ENCODE results near the gene ZBTB38. TPM values are rescaled to one million over a fixed set of nuclear protein-coding genes. Genes with fewer than 3 reads are reported as not detected.

Gene ZBTB38
- total RNA-seq, 5 donors from 2014 or later (not counting 1 experiment from before 2014, with no cell fraction given): 38.7 to 72.3 (median 58.2) TPM

DNA sequence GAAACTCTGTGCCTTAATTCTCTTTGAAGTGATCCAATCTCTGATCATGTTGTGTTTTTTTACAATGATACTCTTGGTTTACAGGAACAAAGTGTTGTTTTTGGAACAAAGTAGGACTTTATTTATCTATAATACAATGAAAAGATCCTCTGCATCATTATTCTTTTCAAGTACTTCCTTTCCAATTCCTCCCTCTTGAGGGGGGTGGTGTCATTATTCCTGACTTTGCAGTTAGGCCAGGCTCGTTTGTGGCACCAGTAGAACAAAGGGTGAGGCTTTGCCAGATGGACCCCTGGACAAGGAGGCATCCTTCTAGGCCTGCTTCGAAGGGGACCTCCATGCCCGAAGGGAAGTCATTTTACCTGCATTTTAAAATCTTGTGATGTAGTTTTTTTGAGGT, 41.7 kb upstream of the ZBTB38 start:
- no peak overlapping the region for H3K4me3 Mint-ChIP-seq
- ChIA-PET CTCF (no interaction called here), POLR2A (no interaction called here)
- H3K27ac ChIP-seq (ENCODE audit: low read length): no peak overlapping the region
- peaks cover under 1 to 3% of the 10 kb centered on the region in 2 experiments for H3K4me1 ChIP-seq (ENCODE audit: control insufficient read depth in 1 of 2, extremely low read depth in 1 of 2, insufficient read depth in 2 of 2, low read length in 2 of 2)
- DNase-seq: no peak
- H3K36me3 ChIP-seq (ENCODE audit: control insufficient read depth in 2 of 2, extremely low read depth in 1 of 2, insufficient read depth in 1 of 2, low read length in 1 of 2): no peaks in the 10 kb centered on the region
- H3K4me1 Mint-ChIP-seq: peaks cover 8 to 12% (median 11%) of the 10 kb centered on the region in 3 donors
- no peak overlapping the region for H3K4me3 ChIP-seq (ENCODE audit: control insufficient read depth in 1 of 2, extremely low read depth in 1 of 2, low read length in 1 of 2)
- WGBS (ENCODE audit: insufficient coverage): no CpG with 5 or more reads among the region's 3 CpGs
- H3K27me3 ChIP-seq (replicated peaks in 1 of 2; ENCODE audit: control insufficient read depth in 2 of 2, extremely low read depth in 1 of 2, insufficient read depth in 2 of 2, low read length in 1 of 2): no peaks in the 10 kb centered on the region
- H3K27ac Mint-ChIP-seq: no peak overlapping the region
- no peaks in the 10 kb centered on the region for H3K9me3 ChIP-seq
- H3K9me3 Mint-ChIP-seq: no peaks in the 10 kb centered on the region
- H3K36me3 Mint-ChIP-seq: peaks cover 3% of the 10 kb centered on the region
- ATAC-seq (replicated peaks in 1 of 4): no peak
- H3K27me3 Mint-ChIP-seq: no peaks in the 10 kb centered on the region

DNA sequence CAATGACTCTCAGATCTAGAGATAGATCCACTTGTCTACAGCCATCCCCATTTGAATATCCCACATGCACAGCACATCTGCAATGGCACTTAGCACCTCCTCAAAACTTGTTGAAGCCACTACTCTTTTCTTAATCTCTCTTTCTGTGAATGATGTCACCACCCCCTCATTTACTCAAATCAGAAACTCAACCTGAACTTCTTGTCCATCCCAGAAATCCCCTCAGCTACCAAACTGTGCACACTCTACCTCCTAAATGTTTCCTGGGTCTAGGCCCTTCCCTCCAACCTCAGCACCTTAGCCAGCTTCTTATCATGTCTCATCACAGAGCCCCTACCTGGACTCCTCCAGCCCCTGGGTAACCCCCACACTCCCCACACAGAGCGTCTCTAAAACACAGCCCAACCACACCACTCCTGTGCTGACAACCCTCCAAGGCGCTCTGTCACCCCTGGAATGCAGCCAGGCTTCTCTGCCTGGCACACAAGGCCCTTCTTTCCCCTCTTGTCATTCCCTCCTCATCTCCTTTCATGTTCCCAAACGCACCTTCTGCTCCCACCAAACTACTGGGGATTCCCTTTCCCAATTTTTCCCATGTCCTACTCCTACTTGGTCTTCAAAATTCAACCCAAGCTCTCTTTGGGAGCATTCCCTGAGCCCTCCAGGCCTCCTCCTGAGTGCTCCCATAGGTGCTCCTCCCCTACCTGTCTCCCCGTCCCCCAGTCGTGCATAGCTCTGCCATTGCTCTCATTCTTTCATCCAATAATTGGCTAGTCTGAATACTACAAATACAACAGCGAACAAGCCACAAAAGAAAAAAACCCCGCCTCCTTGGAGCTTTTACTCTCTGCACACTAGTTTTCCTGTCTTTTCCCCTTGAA, 39.8 kb upstream of the ZBTB38 start:
- Mint-ChIP-seq H3K36me3 (no peaks in the 10 kb centered on the region), H3K27ac (no peak overlapping the region), H3K27me3 (peaks cover 0 to 4% of the 10 kb centered on the region in 2 donors), H3K9me3 (no peaks in the 10 kb centered on the region), H3K4me1 (peaks cover 3 to 6% (median 5%) of the 10 kb centered on the region in 3 donors), H3K4me3 (no peak overlapping the region)
- no peaks in the 10 kb centered on the region for H3K36me3 ChIP-seq (ENCODE audit: control insufficient read depth in 2 of 2, extremely low read depth in 1 of 2, insufficient read depth in 1 of 2, low read length in 1 of 2)
- no peaks in the 10 kb centered on the region for H3K9me3 ChIP-seq
- ChIA-PET POLR2A (no interaction called here), CTCF (interaction anchor here (0.6 to 1.0 kb wide), 3 partner anchors 13 to 120 kb away, joined by 3 to 4 read pairs (median 3); no protein-coding TSS in a partner anchor)
- peaks cover 0 to 5% of the 10 kb centered on the region in 2 experiments for H3K27me3 ChIP-seq (replicated peaks in 1 of 2; ENCODE audit: control insufficient read depth in 2 of 2, extremely low read depth in 1 of 2, insufficient read depth in 2 of 2, low read length in 1 of 2)
- ATAC-seq (replicated peaks in 1 of 4) (no peak), DNase-seq (no peak)
- 76% methylated on average over 5 of the region's 7 CpGs for WGBS (ENCODE audit: insufficient coverage)
- H3K27ac ChIP-seq (ENCODE audit: low read length): no peak overlapping the region
- H3K4me3 ChIP-seq (ENCODE audit: control insufficient read depth in 1 of 2, extremely low read depth in 1 of 2, low read length in 1 of 2): no peak overlapping the region
- H3K4me1 ChIP-seq (ENCODE audit: control insufficient read depth in 1 of 2, extremely low read depth in 1 of 2, insufficient read depth in 2 of 2, low read length in 2 of 2): no peaks in the 10 kb centered on the region

DNA sequence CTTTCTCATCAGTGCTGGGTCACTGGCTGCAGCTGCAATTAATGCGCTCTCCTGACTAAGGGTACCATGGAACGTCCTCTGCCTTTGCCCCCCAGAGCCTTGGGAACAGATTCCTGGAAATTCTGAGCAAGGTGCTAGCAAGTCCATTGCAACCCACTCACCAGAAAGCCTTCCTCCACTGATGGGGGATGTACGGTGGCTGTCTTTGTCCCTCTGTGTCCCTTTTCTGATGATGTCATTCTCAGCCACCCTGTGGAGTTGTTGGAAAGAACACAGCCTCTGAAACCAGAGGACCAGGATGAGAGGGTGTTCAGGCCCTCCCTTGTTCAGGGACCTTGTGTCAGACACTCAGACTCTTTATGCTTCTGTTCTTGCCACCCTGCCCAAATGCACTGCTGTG, 38.1 kb upstream of the ZBTB38 start:
- Mint-ChIP-seq H3K9me3 (no peaks in the 10 kb centered on the region), H3K4me3 (no peak overlapping the region), H3K27me3 (peaks cover 0 to 8% of the 10 kb centered on the region in 2 donors), H3K36me3 (no peaks in the 10 kb centered on the region), H3K27ac (no peak overlapping the region), H3K4me1 (peaks cover 3 to 6% (median 5%) of the 10 kb centered on the region in 3 donors)
- Histone ChIP-seq H3K4me1 (ENCODE audit: control insufficient read depth in 1 of 2, extremely low read depth in 1 of 2, insufficient read depth in 2 of 2, low read length in 2 of 2) (no peaks in the 10 kb centered on the region), H3K27ac (ENCODE audit: low read length) (no peak overlapping the region), H3K27me3 (replicated peaks in 1 of 2; ENCODE audit: control insufficient read depth in 2 of 2, extremely low read depth in 1 of 2, insufficient read depth in 2 of 2, low read length in 1 of 2) (peaks cover 0 to 10% of the 10 kb centered on the region in 2 experiments), H3K9me3 (no peaks in the 10 kb centered on the region), H3K36me3 (ENCODE audit: control insufficient read depth in 2 of 2, extremely low read depth in 1 of 2, insufficient read depth in 1 of 2, low read length in 1 of 2) (no peaks in the 10 kb centered on the region), H3K4me3 (ENCODE audit: control insufficient read depth in 1 of 2, extremely low read depth in 1 of 2, low read length in 1 of 2) (no peak overlapping the region)
- ATAC-seq (replicated peaks in 1 of 4) (no peak), DNase-seq (no peak)
- WGBS (ENCODE audit: insufficient coverage): 92% methylated on average over 2 of the region's 3 CpGs
- ChIA-PET POLR2A (no interaction called here), CTCF (interaction anchor here in 1 of 2 donors (0.6 kb wide), 1 partner anchor 82 kb away, joined by 3 read pairs; no protein-coding TSS in a partner anchor)

DNA sequence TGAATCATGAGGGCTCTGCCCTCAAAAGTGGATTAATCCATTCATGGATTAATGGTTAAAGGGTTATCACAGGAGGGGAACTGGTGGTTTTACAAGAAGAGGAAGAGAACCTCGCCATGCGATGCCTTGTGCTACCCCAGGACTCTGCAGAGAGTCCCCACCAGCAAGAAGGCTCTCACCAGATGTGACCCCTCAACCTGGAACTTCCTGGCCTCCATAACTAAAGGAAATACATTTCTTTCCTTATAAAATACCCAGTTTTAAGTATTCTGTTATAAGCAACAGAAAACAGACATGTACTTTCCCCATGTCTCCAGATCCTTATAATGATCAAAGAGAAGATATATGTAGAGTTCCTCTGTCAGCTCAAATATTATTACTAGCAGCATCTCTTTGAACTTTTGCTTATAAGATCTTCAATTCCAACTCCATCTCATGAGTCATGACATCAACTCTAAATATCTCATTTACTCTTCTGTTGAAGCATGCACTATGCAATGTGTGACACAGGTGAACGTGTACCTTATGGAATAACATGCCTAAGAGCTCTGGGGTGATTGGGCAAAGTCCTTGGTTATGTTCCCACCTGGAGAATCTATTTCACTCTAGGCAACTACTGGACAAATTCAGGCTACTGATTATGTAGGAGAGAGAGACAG, 37.5 kb upstream of the ZBTB38 start:
- no peak for DNase-seq
- no peaks in the 10 kb centered on the region for H3K36me3 Mint-ChIP-seq
- peaks cover 0 to 8% of the 10 kb centered on the region in 2 donors for H3K27me3 Mint-ChIP-seq
- Histone ChIP-seq H3K27ac (ENCODE audit: low read length) (no peak overlapping the region), H3K4me3 (ENCODE audit: control insufficient read depth in 1 of 2, extremely low read depth in 1 of 2, low read length in 1 of 2) (no peak overlapping the region), H3K4me1 (ENCODE audit: control insufficient read depth in 1 of 2, extremely low read depth in 1 of 2, insufficient read depth in 2 of 2, low read length in 2 of 2) (no peaks in the 10 kb centered on the region), H3K36me3 (ENCODE audit: control insufficient read depth in 2 of 2, extremely low read depth in 1 of 2, insufficient read depth in 1 of 2, low read length in 1 of 2) (no peaks in the 10 kb centered on the region), H3K9me3 (no peaks in the 10 kb centered on the region), H3K27me3 (replicated peaks in 1 of 2; ENCODE audit: control insufficient read depth in 2 of 2, extremely low read depth in 1 of 2, insufficient read depth in 2 of 2, low read length in 1 of 2) (peaks cover 0 to 10% of the 10 kb centered on the region in 2 experiments)
- no peak for ATAC-seq (replicated peaks in 1 of 4)
- no peak overlapping the region for H3K4me3 Mint-ChIP-seq
- CTCF ChIA-PET: interaction anchor here in 1 of 2 donors (0.6 kb wide), 1 partner anchor 81 kb away, joined by 3 read pairs; no protein-coding TSS in a partner anchor
- H3K9me3 Mint-ChIP-seq: no peaks in the 10 kb centered on the region
- peaks cover 3 to 6% (median 5%) of the 10 kb centered on the region in 3 donors for H3K4me1 Mint-ChIP-seq
- WGBS (ENCODE audit: insufficient coverage): no CpG with 5 or more reads among the region's 3 CpGs
- POLR2A ChIA-PET: no interaction called here
- no peak overlapping the region for H3K27ac Mint-ChIP-seq

DNA sequence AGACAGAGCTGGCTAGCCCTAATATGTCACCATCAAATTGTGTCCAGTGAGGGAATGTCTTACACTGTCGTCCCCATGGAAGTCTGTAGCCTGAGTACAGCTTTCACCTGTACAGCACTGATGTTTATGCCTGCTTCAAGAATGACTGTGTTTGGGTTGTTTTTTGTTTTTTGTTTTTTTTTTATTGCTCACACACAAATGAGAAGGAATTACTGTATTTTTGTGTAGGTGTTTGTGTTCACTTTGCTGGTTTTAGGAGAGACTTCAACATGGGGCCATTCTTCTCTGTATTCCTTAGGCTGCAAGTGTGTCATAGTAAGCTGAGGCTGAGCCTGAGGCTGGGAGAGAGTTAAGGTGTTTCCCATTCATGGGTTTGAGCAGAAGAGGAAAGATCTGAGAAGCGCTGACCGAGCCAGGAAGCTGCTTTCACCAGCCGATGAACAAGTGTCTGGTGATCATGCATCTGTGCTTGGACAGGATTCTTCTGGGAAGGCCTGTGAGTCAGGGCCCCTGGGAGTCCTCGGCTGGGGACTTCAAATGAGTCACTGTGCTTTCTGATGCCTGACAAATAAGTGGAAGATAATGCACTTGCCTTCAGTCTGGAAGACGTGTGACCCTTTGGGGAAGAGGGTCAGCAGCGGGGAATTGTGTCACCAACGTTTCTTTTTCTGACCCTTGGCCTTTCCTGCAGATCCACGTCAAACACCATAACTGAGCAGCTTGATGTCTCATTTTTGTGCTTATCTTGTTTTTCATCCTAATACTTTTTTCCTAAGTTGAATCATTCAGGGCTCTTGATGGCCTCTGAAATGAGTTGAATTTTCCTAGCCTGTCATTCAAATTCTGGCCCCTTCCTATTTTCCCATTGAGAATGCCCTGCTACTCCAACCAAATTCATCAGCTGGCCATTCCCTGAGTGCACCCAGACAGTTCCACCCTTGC, 36.7 kb upstream of the ZBTB38 start:
- ATAC-seq (replicated peaks in 1 of 4) (no peak), DNase-seq (no peak)
- no peaks in the 10 kb centered on the region for H3K36me3 ChIP-seq (ENCODE audit: control insufficient read depth in 2 of 2, extremely low read depth in 1 of 2, insufficient read depth in 1 of 2, low read length in 1 of 2)
- Mint-ChIP-seq H3K4me1 (peaks cover 0 to under 1% (median 0%) of the 10 kb centered on the region in 3 donors), H3K4me3 (no peak overlapping the region), H3K36me3 (no peaks in the 10 kb centered on the region), H3K27me3 (peaks cover 0 to 8% of the 10 kb centered on the region in 2 donors), H3K27ac (no peak overlapping the region), H3K9me3 (no peaks in the 10 kb centered on the region)
- H3K27ac ChIP-seq (ENCODE audit: low read length): no peak overlapping the region
- 77% methylated on average over 8 of the region's 9 CpGs for WGBS (ENCODE audit: insufficient coverage)
- ChIA-PET POLR2A (interaction anchor here in 1 of 2 donors (0.8 kb wide), 1 partner anchor 13 kb away, joined by 3 read pairs; no protein-coding TSS in a partner anchor), CTCF (no interaction called here)
- no peak overlapping the region for H3K4me3 ChIP-seq (ENCODE audit: control insufficient read depth in 1 of 2, extremely low read depth in 1 of 2, low read length in 1 of 2)
- H3K9me3 ChIP-seq: no peaks in the 10 kb centered on the region
- no peaks in the 10 kb centered on the region for H3K4me1 ChIP-seq (ENCODE audit: control insufficient read depth in 1 of 2, extremely low read depth in 1 of 2, insufficient read depth in 2 of 2, low read length in 2 of 2)
- H3K27me3 ChIP-seq (replicated peaks in 1 of 2; ENCODE audit: control insufficient read depth in 2 of 2, extremely low read depth in 1 of 2, insufficient read depth in 2 of 2, low read length in 1 of 2): peaks cover 0 to 10% of the 10 kb centered on the region in 2 experiments

DNA sequence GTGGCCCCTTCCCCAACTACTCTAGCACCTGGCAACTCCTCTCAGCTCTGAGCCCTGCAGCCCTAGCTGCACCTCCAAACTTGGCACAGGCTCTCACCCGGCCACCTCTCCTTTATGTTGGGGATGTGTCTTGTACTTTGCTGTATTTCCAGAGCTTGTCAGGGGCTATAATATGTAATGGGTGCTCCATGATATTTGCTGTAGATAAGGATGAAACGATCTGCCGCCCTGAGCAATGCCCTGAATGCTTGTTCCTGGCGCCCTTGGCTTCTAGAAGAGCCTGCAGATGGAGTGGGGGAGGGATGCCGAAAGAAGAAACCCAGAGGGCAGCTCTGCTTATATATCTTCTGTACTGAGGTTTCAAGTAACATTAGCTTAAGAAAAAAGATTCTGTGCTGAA, 35.9 kb upstream of the ZBTB38 start:
- Histone ChIP-seq H3K36me3 (ENCODE audit: control insufficient read depth in 2 of 2, extremely low read depth in 1 of 2, insufficient read depth in 1 of 2, low read length in 1 of 2) (no peaks in the 10 kb centered on the region), H3K4me3 (ENCODE audit: control insufficient read depth in 1 of 2, extremely low read depth in 1 of 2, low read length in 1 of 2) (no peak overlapping the region), H3K27ac (ENCODE audit: low read length) (no peak overlapping the region), H3K9me3 (no peaks in the 10 kb centered on the region), H3K4me1 (ENCODE audit: control insufficient read depth in 1 of 2, extremely low read depth in 1 of 2, insufficient read depth in 2 of 2, low read length in 2 of 2) (no peaks in the 10 kb centered on the region), H3K27me3 (replicated peaks in 1 of 2; ENCODE audit: control insufficient read depth in 2 of 2, extremely low read depth in 1 of 2, insufficient read depth in 2 of 2, low read length in 1 of 2) (peaks cover 0 to 10% of the 10 kb centered on the region in 2 experiments)
- CTCF ChIA-PET: no interaction called here
- no peak for DNase-seq
- no peak overlapping the region for H3K4me3 Mint-ChIP-seq
- H3K27me3 Mint-ChIP-seq: peaks cover 0 to 8% of the 10 kb centered on the region in 2 donors
- H3K4me1 Mint-ChIP-seq: no peaks in the 10 kb centered on the region
- H3K9me3 Mint-ChIP-seq: no peaks in the 10 kb centered on the region
- no peak overlapping the region for H3K27ac Mint-ChIP-seq
- no CpG with 5 or more reads among the region's 5 CpGs for WGBS (ENCODE audit: insufficient coverage)
- ATAC-seq (replicated peaks in 1 of 4): no peak
- POLR2A ChIA-PET: no interaction called here
- H3K36me3 Mint-ChIP-seq: no peaks in the 10 kb centered on the region
